Neural cell (in vitro differentiated cells): ENCODE measurements around the gene PLCH1. TPM values are rescaled to one million over a fixed set of nuclear protein-coding genes. Genes with fewer than 3 reads are reported as not detected.

Experiments
- H2AFZ ChIP-seq: fragments of 200-600, 300-800 bp; sonication (generic), shearing (Covaris generic); 2 replicates; pipeline ENCODE4 v1.6.0; 2014; ENCODE audit warnings: low read depth, mild to moderate bottlenecking, antibody characterized with exemption, low read length, moderate library complexity
- H3F3A ChIP-seq: fragments of 200-600 bp; shearing (Covaris generic); 2 replicates; pipeline ENCODE4 v1.6.1; 2016; ENCODE audit warnings: mild to moderate bottlenecking, moderate library complexity, mixed read lengths, antibody characterized with exemption, low read length; ENCODE audit not compliant: insufficient read depth, poor library complexity, severe bottlenecking
- H3K27ac ChIP-seq: fragments of 200-600, 300-800 bp; sonication (generic), shearing (Covaris generic); 2 replicates; pipeline ENCODE4 v1.5.1; 2014; ENCODE audit warnings: mild to moderate bottlenecking, low read length, moderate library complexity
- H3K27me3 ChIP-seq: fragments of 300-800, 200-600 bp; sonication (generic), shearing (Covaris generic); 2 replicates; pipeline ENCODE4 v1.6.0; 2014; ENCODE audit warnings: mild to moderate bottlenecking, low read depth, low read length, moderate library complexity; ENCODE audit not compliant: insufficient read depth
- H3K36me3 ChIP-seq: fragments of 300-800, 200-600 bp; sonication (generic), shearing (Covaris generic); 2 replicates; pipeline ENCODE4 v1.5.1; 2014; ENCODE audit warnings: mild to moderate bottlenecking, antibody characterized with exemption, low read length, moderate library complexity; ENCODE audit not compliant: insufficient read depth
- H3K4me2 ChIP-seq: fragments of 300-800, 200-600 bp; sonication (generic), shearing (Covaris generic); 2 replicates; pipeline ENCODE4 v1.6.0; 2014; ENCODE audit warnings: mild to moderate bottlenecking, low read length
- H3K4me3 ChIP-seq: fragments of 300-800, 200-600 bp; sonication (generic), shearing (Covaris generic); 2 replicates; pipeline ENCODE4 v1.5.1; 2014; ENCODE audit warnings: mild to moderate bottlenecking, low read length, moderate library complexity
- H3K79me2 ChIP-seq: fragments of 200-600 bp; shearing (Covaris generic); replicated peaks from 2 replicates; pipeline ENCODE4 v1.6.0; 2014; ENCODE audit warnings: mild to moderate bottlenecking, low read length, moderate library complexity; ENCODE audit not compliant: insufficient read depth
- H3K9ac ChIP-seq: fragments of 300-800, 200-600 bp; sonication (generic), shearing (Covaris generic); 2 replicates; pipeline ENCODE4 v1.6.1; 2016; ENCODE audit warnings: mild to moderate bottlenecking, low read length, mixed read lengths
- H3K9me2 ChIP-seq: fragments of 200-600 bp; shearing (Covaris generic); 2 replicates; pipeline ENCODE4 v1.6.1; 2016; ENCODE audit warnings: mild to moderate bottlenecking, low read length, mixed read lengths; ENCODE audit not compliant: insufficient read depth
- H3K9me3 ChIP-seq: fragments of 200-600, 300-800 bp; sonication (generic), shearing (Covaris generic); 2 replicates; pipeline ENCODE4 v1.6.1; 2016; ENCODE audit warnings: mild to moderate bottlenecking, mixed run types, low read length, moderate library complexity, mixed read lengths
- H4K20me1 ChIP-seq: fragments of 200-600 bp; shearing (Covaris generic); 2 replicates; pipeline ENCODE4 v1.6.1; 2016; ENCODE audit warnings: mild to moderate bottlenecking, mixed run types; ENCODE audit not compliant: insufficient read depth
- EP300 ChIP-seq: fragments of 450-650 bp; conservative IDR thresholded peaks from 2 replicates; pipeline ENCODE4 v1.6.1; 2014; ENCODE audit warnings: antibody characterized with exemption, mild to moderate bottlenecking, moderate library complexity; ENCODE audit not compliant: poor library complexity, severe bottlenecking
- EZH2 ChIP-seq: fragments of 200-600, 300-800 bp; shearing (Covaris generic), sonication (generic); IDR thresholded peaks from 2 replicates; pipeline ENCODE4 v1.6.1; 2014; ENCODE audit warnings: antibody characterized with exemption, low read length, borderline replicate concordance, mild to moderate bottlenecking; ENCODE audit not compliant: insufficient read depth, poor library complexity, severe bottlenecking
- MXI1 ChIP-seq: fragments of 450-650 bp; conservative IDR thresholded peaks from 2 replicates; pipeline ENCODE4 v1.6.1; 2014; ENCODE audit warnings: antibody characterized with exemption, mild to moderate bottlenecking; ENCODE audit not compliant: poor library complexity, severe bottlenecking
- POLR2AphosphoS5 ChIP-seq: IDR thresholded peaks from 2 replicates; pipeline ENCODE4 v1.6.1; 2012
- RAD21 ChIP-seq: fragments of 450-650 bp; conservative IDR thresholded peaks from 2 replicates; pipeline ENCODE4 v1.6.1; 2014; ENCODE audit warnings: antibody characterized with exemption, mild to moderate bottlenecking, moderate library complexity
- REST ChIP-seq: IDR thresholded peaks from 2 replicates; pipeline ENCODE4 v1.6.1; 2012; ENCODE audit warnings: borderline replicate concordance
- SMC3 ChIP-seq: fragments of 450-650 bp; conservative IDR thresholded peaks from 2 replicates; pipeline ENCODE4 v1.6.1; 2014; ENCODE audit warnings: antibody characterized with exemption, mild to moderate bottlenecking, moderate library complexity; ENCODE audit not compliant: poor library complexity
- TAF1 ChIP-seq: IDR thresholded peaks from 2 replicates; pipeline ENCODE4 v1.6.1; 2012; ENCODE audit warnings: low read depth
- polyA plus RNA-seq: library from polyadenylated mRNA; depleted of rRNA; stranded (reverse); fragments of >200 nt; gene quantifications from 2 replicates; pipeline ENCODE4 v1.2.3, GENCODE V29; 2014
- TF ChIP-seq, protein P1 (sequence below): fragments of 450-650 bp; IDR thresholded peaks from 2 replicates; pipeline ENCODE4 v1.5.1; 2014; ENCODE audit warnings: antibody characterized with exemption, mild to moderate bottlenecking, moderate library complexity; ENCODE audit not compliant: poor library complexity, severe bottlenecking

PLCH1 gene
- polyA plus RNA-seq, 1 donor from 2014 or later, result 13.5 TPM

DNA sequence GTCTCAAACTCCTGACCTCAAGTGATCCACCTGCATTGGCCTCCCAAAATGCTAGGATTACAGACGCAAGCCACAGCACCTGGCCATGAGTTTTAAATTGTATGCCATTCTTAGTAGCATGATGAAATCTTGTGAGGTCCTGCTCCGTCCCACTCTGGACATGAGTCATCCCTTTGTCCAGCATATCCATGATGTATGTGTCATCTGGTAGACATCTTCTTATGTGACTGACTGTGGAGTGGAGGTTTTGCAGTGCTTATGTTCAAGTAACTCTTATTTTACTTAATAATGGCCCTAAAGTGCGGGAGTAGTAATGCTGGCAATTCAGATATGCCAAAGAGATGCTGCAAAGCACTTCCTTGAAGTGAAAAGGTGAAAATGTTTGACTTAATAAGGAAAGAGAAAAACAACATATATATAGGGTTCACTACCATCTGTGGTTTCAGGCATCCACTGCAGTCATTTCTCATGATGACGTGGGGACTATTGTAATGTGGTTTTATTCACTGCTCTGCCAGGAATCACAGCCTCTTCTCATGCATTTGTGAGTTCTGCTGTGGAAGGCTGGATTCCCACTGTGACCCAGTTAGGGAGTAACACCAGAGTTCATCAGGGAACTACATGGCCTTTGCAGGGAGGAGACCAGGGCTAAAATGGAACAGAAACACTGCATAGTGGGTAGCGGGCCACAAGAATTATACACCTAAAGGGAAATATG, 246.8 kb downstream of the PLCH1 start:
- H3K36me3 ChIP-seq, result no peaks in the 10 kb centered on the region
- no peak overlapping the region for H3K9ac ChIP-seq
- no peak overlapping the region for H3K4me2 ChIP-seq

DNA sequence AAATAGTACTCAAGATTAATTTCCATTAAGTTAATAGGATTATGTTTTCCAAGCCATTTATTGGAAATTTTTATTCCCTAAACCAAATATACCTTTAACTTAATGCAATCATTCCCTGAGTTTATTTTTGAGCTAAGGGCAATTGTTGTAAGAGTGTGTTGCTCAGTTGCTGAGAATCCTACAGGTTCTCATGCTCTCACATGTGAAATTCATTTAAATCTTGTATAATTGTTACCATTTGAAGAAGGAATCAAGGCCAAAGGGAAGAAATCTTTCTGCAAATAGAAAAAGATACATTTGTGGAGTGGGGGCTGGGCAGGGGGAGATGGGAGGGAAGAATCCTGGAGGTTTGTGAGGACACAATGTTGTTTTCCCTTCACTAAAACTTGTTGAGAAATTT, 248.7 kb downstream of the PLCH1 start:
- Histone ChIP-seq H4K20me1 (no peaks in the 10 kb centered on the region), H3K4me2 (no peak overlapping the region), H3K9me2 (no peaks in the 10 kb centered on the region), H3F3A (peaks cover 4% of the 10 kb centered on the region), H3K79me2 (no peaks in the 10 kb centered on the region), H3K36me3 (peaks cover 1% of the 10 kb centered on the region), H3K9me3 (no peaks in the 10 kb centered on the region), H3K4me3 (no peak overlapping the region), H3K9ac (no peak overlapping the region), H3K27ac (no peak overlapping the region), H3K27me3 (no peaks in the 10 kb centered on the region), H2AFZ (no peak overlapping the region)
- TF ChIP-seq, protein P1, sequence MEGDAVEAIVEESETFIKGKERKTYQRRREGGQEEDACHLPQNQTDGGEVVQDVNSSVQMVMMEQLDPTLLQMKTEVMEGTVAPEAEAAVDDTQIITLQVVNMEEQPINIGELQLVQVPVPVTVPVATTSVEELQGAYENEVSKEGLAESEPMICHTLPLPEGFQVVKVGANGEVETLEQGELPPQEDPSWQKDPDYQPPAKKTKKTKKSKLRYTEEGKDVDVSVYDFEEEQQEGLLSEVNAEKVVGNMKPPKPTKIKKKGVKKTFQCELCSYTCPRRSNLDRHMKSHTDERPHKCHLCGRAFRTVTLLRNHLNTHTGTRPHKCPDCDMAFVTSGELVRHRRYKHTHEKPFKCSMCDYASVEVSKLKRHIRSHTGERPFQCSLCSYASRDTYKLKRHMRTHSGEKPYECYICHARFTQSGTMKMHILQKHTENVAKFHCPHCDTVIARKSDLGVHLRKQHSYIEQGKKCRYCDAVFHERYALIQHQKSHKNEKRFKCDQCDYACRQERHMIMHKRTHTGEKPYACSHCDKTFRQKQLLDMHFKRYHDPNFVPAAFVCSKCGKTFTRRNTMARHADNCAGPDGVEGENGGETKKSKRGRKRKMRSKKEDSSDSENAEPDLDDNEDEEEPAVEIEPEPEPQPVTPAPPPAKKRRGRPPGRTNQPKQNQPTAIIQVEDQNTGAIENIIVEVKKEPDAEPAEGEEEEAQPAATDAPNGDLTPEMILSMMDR, result no peak
- TF ChIP-seq EZH2 (no peak), TAF1 (no peak), REST (no peak), EP300 (no peak), MXI1 (no peak)

More for the DNA sequence above, 246.8 kb downstream of the PLCH1 start:
- no peaks in the 10 kb centered on the region for H3K27me3 ChIP-seq
- H2AFZ ChIP-seq, result no peak overlapping the region
- H3F3A ChIP-seq, result peaks cover 4% of the 10 kb centered on the region
- H3K27ac ChIP-seq, result no peak overlapping the region
- H3K9me3 ChIP-seq, result no peaks in the 10 kb centered on the region
- no peaks in the 10 kb centered on the region for H3K9me2 ChIP-seq
- no peaks in the 10 kb centered on the region for H3K79me2 ChIP-seq
- H4K20me1 ChIP-seq, result no peaks in the 10 kb centered on the region
- TF ChIP-seq, protein P1, result no peak
- TF ChIP-seq EP300, result no peak
- TF ChIP-seq SMC3, result no peak
- no peak for TF ChIP-seq REST
- TF ChIP-seq MXI1, result no peak
- TF ChIP-seq RAD21, result no peak
- no peak for TF ChIP-seq POLR2AphosphoS5
- no peak for TF ChIP-seq EZH2
- no peak for TF ChIP-seq TAF1
- H3K4me3 ChIP-seq, result no peak overlapping the region
